Right lobe of liver (tissue), 6 donors: Measurements from ENCODE around the gene CSNK2B. TPM values are rescaled to one million over a fixed set of nuclear protein-coding genes. Genes with fewer than 3 reads are reported as not detected.
A peak's percentile ranks its signal among the peaks of the same experiment; 100 is the strongest.

Source experiments
- ATAC-seq, 4 donors: fragments of 200-7000 bp; cut with Tn5 transposase; one replicate each; pipeline ENCODE4 v1.9.1; 2020; ENCODE audit warnings: mild to moderate bottlenecking in 4 of 4, moderate library complexity in 4 of 4
- DNase-seq, 3 donors: peaks; one replicate each; pipeline ENCODE4 v3.0.0-alpha.2; 2020
- H3K27ac ChIP-seq, 3 donors: fragments of 200-600 bp; one replicate each; pipeline ENCODE4 v1.8.0; 2022
- H3K27me3 ChIP-seq, 2 donors: fragments of 200-600 bp; one replicate each; pipeline ENCODE4 v1.8.0; 2022
- H3K36me3 ChIP-seq, 4 donors: fragments of 200-600 bp; sonication (generic) in 1 of 4; one replicate each; pipeline versions ENCODE4 v1.5.1 to v1.8.0; 2017 to 2022; ENCODE audit warnings: control low read depth in 1 of 4
- H3K4me1 ChIP-seq, 4 donors: fragments of 200-600 bp; sonication (generic) in 1 of 4; one replicate each; pipeline versions ENCODE4 v1.5.1 to v1.8.0; 2017 to 2022; ENCODE audit warnings: control low read depth in 1 of 4
- H3K4me3 ChIP-seq, 3 donors: fragments of 200-600 bp; one replicate each; pipeline ENCODE4 v1.8.0; 2022
- H3K9me3 ChIP-seq, 4 donors: fragments of 200-600 bp; sonication (generic) in 1 of 4; one replicate each; pipeline versions ENCODE4 v1.5.1 to v1.8.0; 2017 to 2022; ENCODE audit warnings: control low read depth in 1 of 4
- CTCF ChIP-seq, 4 donors: fragments of 200-600 bp in 3 of 4; fragments of 450-650 bp in 1 of 4; IDR thresholded peaks; one replicate each; pipeline versions ENCODE4 v1.5.1 to v1.8.0; 2016 to 2022; ENCODE audit warnings: antibody characterized with exemption in 4 of 4, mild to moderate bottlenecking in 2 of 4
- POLR2A ChIP-seq: fragments of 450-650 bp; IDR thresholded peaks from one replicate; pipeline ENCODE4 v1.6.1; 2017; ENCODE audit warnings: antibody characterized with exemption, mild to moderate bottlenecking
- WGBS: methylation state at CpG from one replicate; pipeline ENCODE4 v1.1.6; 2018; ENCODE audit warnings: low coverage, low lambda C conversion rate; ENCODE audit not compliant: insufficient coverage; ENCODE audit errors: missing lambda C conversion rate; 5-methylcytosine and 5-hydroxymethylcytosine counted together
- intact Hi-C, 2 donors: fragments of 100-400 bp; cut with DNase I; formaldehyde crosslinking; loops; one replicate each; pipeline versions ENCODE4 v1.11.2 to v1.14.1; 2022
- total RNA-seq, 6 experiments: library from RNA; depleted of rRNA in 2 of 6; stranded (reverse); fragments of >200 nt in 2 of 6; fragmentation: NEBNext Ultra II Directional in 3 of 6; extraction: Animal tissue kit (Norgen Biotek cat#: 25700) in 3 of 6; gene quantifications; one replicate each; pipeline versions ENCODE4 v1.1.0 to v1.2.4, GENCODE V29; 2016 to 2023
- donor health status: DM: no; HTN: yes; CAD: no.
- donor health status: DM: no; HTN: no; CAD: no.
- donor health status: DM: no; HTN: no; CAD: no.
- donor health status: DM: no; HTN: yes; CAD: no.
- donor health status: DM: no; HTN: yes; CAD: no.

CSNK2B gene
- total RNA-seq, 6 experiments from 2014 or later: 52.5 to 171 (median 64.5) TPM

- WGBS: 67% methylated on average over 3 of the region's 3 CpGs
- TF ChIP-seq CTCF (IDR thresholded peaks at IDR 0.05): no peak
- no peak for TF ChIP-seq POLR2A
- intact Hi-C loops: no loop called here
- H3K9me3 ChIP-seq: no peaks in the 10 kb centered on the region
- DNase-seq: no peak
- H3K27ac ChIP-seq: no peak overlapping the region
- peaks cover 0 to 61% (median 6%) of the 10 kb centered on the region in 4 donors for H3K36me3 ChIP-seq
- peaks cover 0 to 18% (median 11%) of the 10 kb centered on the region in 4 donors for H3K4me1 ChIP-seq
- no peak overlapping the region for H3K4me3 ChIP-seq
- no peaks in the 10 kb centered on the region for H3K27me3 ChIP-seq
- no peak for ATAC-seq
Observed at GRCh38 chr6:31697555-31697954, 31.7 kb downstream of the CSNK2B start.

- peaks cover 0 to 29% (median 2%) of the 10 kb centered on the region in 4 donors for H3K36me3 ChIP-seq
Observed at GRCh38 chr6:31700740-31701401, 35.0 kb downstream of the CSNK2B start.

GRCh38 chr6:31701666-31702404, 36.0 kb downstream of the CSNK2B start:
- peak overlapping the region; percentile 95 to 98 (median 97) for H3K27ac ChIP-seq
- TF ChIP-seq POLR2A (no peak), CTCF (IDR thresholded peaks at IDR 0.05) (no peak)
- H3K4me3 ChIP-seq: peak overlapping the region; percentile 71 to 80 (median 77)
- peaks cover 0 to 21% (median 11%) of the 10 kb centered on the region in 4 donors for H3K4me1 ChIP-seq
- peak in 2 of 4 donors; percentile 15 to 24 for ATAC-seq
- no peaks in the 10 kb centered on the region for H3K9me3 ChIP-seq
- no peaks in the 10 kb centered on the region for H3K27me3 ChIP-seq
- WGBS: 2% methylated on average over 3 of the region's 7 CpGs
- DNase-seq: peak; percentile 58 to 76 (median 69)
- intact Hi-C loops: no loop called here
- peaks cover 0 to 21% (median 2%) of the 10 kb centered on the region in 4 donors for H3K36me3 ChIP-seq

More at GRCh38 chr6:31700740-31701401, 35.0 kb downstream of the CSNK2B start:
- Histone ChIP-seq H3K4me1 (peaks cover 0 to 21% (median 11%) of the 10 kb centered on the region in 4 donors), H3K27ac (no peak overlapping the region), H3K9me3 (no peaks in the 10 kb centered on the region), H3K4me3 (no peak overlapping the region), H3K27me3 (no peaks in the 10 kb centered on the region)
- TF ChIP-seq CTCF (IDR thresholded peaks at IDR 0.05): no peak
- no peak for TF ChIP-seq POLR2A
- DNase-seq: no peak
- WGBS: 47% methylated on average over 4 of the region's 5 CpGs
- intact Hi-C loops: no loop called here
- ATAC-seq: no peak

GRCh38 chr6:31702405-31702818, 36.5 kb downstream of the CSNK2B start:
- no peaks in the 10 kb centered on the region for H3K9me3 ChIP-seq
- WGBS: under 1% methylated on average over 10 of the region's 10 CpGs

More at GRCh38 chr6:31702405-31702818, 36.5 kb downstream of the CSNK2B start:
- H3K27me3 ChIP-seq: no peaks in the 10 kb centered on the region
- DNase-seq (no peak), ATAC-seq (peak; percentile 1 to 6 (median 4))
- TF ChIP-seq CTCF (IDR thresholded peaks at IDR 0.05) (no peak), POLR2A (no peak)
- peaks cover 0 to 21% (median 11%) of the 10 kb centered on the region in 4 donors for H3K4me1 ChIP-seq
- H3K4me3 ChIP-seq: peak overlapping the region; percentile 71 to 80 (median 77)
- H3K27ac ChIP-seq: peak overlapping the region; percentile 95 to 98 (median 97)
- intact Hi-C loops: no loop called here
- H3K36me3 ChIP-seq: peaks cover 0 to 20% (median 2%) of the 10 kb centered on the region in 4 donors
